Mononuclear cell (primary cell): Measurements from ENCODE around the gene TSPO. TPM values are rescaled to one million over a fixed set of nuclear protein-coding genes. Genes with fewer than 3 reads are reported as not detected.
"Not testable (repeated sequence)": the region's sequence is repeated elsewhere in the genome, so short reads cannot be mapped to it uniquely, and the experiment has no call there.

Source experiments
- H3K27me3 ChIP-seq: 2 replicates; pipeline ENCODE4 v1.6.0; 2011; ENCODE audit warnings: low read length, control low read depth; ENCODE audit not compliant: insufficient read depth
- H3K4me1 ChIP-seq: 2 replicates; pipeline ENCODE4 v1.5.1; 2011; ENCODE audit warnings: mild to moderate bottlenecking, low read length, control low read depth; ENCODE audit not compliant: insufficient read depth
- H3K4me3 ChIP-seq: 2 replicates; pipeline ENCODE4 v1.5.1; 2011; ENCODE audit warnings: mild to moderate bottlenecking, low read length, moderate library complexity
- H3K9me3 ChIP-seq: 2 replicates; pipeline ENCODE4 v1.5.1; 2011; ENCODE audit warnings: low read depth, mild to moderate bottlenecking, control low read depth, low read length
- total RNA-seq: library from RNA; depleted of rRNA; stranded (reverse); fragments of >200 nt; gene quantifications from one replicate; pipeline ENCODE4 v1.2.3, GENCODE V29; 2012

Gene TSPO
- total RNA-seq, 1 donor: 217 TPM

- not testable (repeated sequence) for H3K4me3 ChIP-seq, H3K27me3 ChIP-seq, H3K9me3 ChIP-seq
- H3K4me1 ChIP-seq: peaks cover 74% of the 10 kb centered on the region
These were observed 5.0 kb upstream of the TSPO start for GRCh38 chr22:43146332-43146731.

GRCh38 chr22:43147821-43148220, 3.5 kb upstream of the TSPO start:
- Histone ChIP-seq H3K4me3 (no peak overlapping the region), H3K4me1 (peaks cover 70% of the 10 kb centered on the region), H3K9me3 (no peaks in the 10 kb centered on the region), H3K27me3 (no peaks in the 10 kb centered on the region)

- H3K9me3 ChIP-seq: no peaks in the 10 kb centered on the region
- peaks cover 69% of the 10 kb centered on the region for H3K4me1 ChIP-seq
- no peaks in the 10 kb centered on the region for H3K27me3 ChIP-seq
- no peak overlapping the region for H3K4me3 ChIP-seq
These were observed 2.8 kb upstream of the TSPO start for GRCh38 chr22:43148581-43148980.

GRCh38 chr22:43150731-43151206, 590 bp upstream of the TSPO start:
- no peaks in the 10 kb centered on the region for H3K9me3 ChIP-seq
- peak overlapping the region; percentile 87 for H3K4me3 ChIP-seq
- H3K4me1 ChIP-seq: peaks cover 75% of the 10 kb centered on the region

GRCh38 chr22:43152003-43152356, 621 bp downstream of the TSPO start:
- Histone ChIP-seq H3K4me1 (peaks cover 74% of the 10 kb centered on the region), H3K27me3 (no peaks in the 10 kb centered on the region), H3K4me3 (peak overlapping the region; percentile 87), H3K9me3 (no peaks in the 10 kb centered on the region)

More at GRCh38 chr22:43150731-43151206, 590 bp upstream of the TSPO start:
- H3K27me3 ChIP-seq: no peaks in the 10 kb centered on the region

- Histone ChIP-seq H3K27me3 (no peaks in the 10 kb centered on the region), H3K4me3 (peak overlapping the region; percentile 87), H3K4me1 (peaks cover 72% of the 10 kb centered on the region), H3K9me3 (no peaks in the 10 kb centered on the region)
These were observed 1.2 kb downstream of the TSPO start for GRCh38 chr22:43152357-43153071.

- no peaks in the 10 kb centered on the region for H3K27me3 ChIP-seq
- H3K9me3 ChIP-seq: no peaks in the 10 kb centered on the region
- H3K4me1 ChIP-seq: peaks cover 72% of the 10 kb centered on the region
- peak overlapping the region; percentile 8 for H3K4me3 ChIP-seq
These were observed 2.5 kb downstream of the TSPO start for GRCh38 chr22:43153899-43154298.

GRCh38 chr22:43154887-43155536, 3.7 kb downstream of the TSPO start:
- H3K4me1 ChIP-seq: peaks cover 76% of the 10 kb centered on the region
- no peaks in the 10 kb centered on the region for H3K9me3 ChIP-seq
- H3K27me3 ChIP-seq: no peaks in the 10 kb centered on the region
- no peak overlapping the region for H3K4me3 ChIP-seq

GRCh38 chr22:43155789-43156188, 4.4 kb downstream of the TSPO start:
- Histone ChIP-seq H3K4me1 (peaks cover 70% of the 10 kb centered on the region), H3K9me3 (no peaks in the 10 kb centered on the region), H3K27me3 (no peaks in the 10 kb centered on the region), H3K4me3 (no peak overlapping the region)

GRCh38 chr22:43156413-43156812, 5.1 kb downstream of the TSPO start:
- no peaks in the 10 kb centered on the region for H3K27me3 ChIP-seq
- peaks cover 66% of the 10 kb centered on the region for H3K4me1 ChIP-seq
- H3K4me3 ChIP-seq: no peak overlapping the region
- H3K9me3 ChIP-seq: no peaks in the 10 kb centered on the region

GRCh38 chr22:43157874-43158546, 6.7 kb downstream of the TSPO start:
- no peaks in the 10 kb centered on the region for H3K27me3 ChIP-seq
- peaks cover 66% of the 10 kb centered on the region for H3K4me1 ChIP-seq

GRCh38 chr22:43158778-43159483, 7.6 kb downstream of the TSPO start:
- no peaks in the 10 kb centered on the region for H3K9me3 ChIP-seq
- H3K4me1 ChIP-seq: peaks cover 69% of the 10 kb centered on the region
- no peaks in the 10 kb centered on the region for H3K27me3 ChIP-seq
- H3K4me3 ChIP-seq: no peak overlapping the region

More at GRCh38 chr22:43157874-43158546, 6.7 kb downstream of the TSPO start:
- H3K9me3 ChIP-seq: no peaks in the 10 kb centered on the region
- no peak overlapping the region for H3K4me3 ChIP-seq

- Histone ChIP-seq H3K9me3 (no peaks in the 10 kb centered on the region), H3K4me3 (no peak overlapping the region), H3K4me1 (peaks cover 64% of the 10 kb centered on the region), H3K27me3 (no peaks in the 10 kb centered on the region)
These were observed 8.3 kb downstream of the TSPO start for GRCh38 chr22:43159484-43160178.

- H3K27me3 ChIP-seq: no peaks in the 10 kb centered on the region
- H3K4me3 ChIP-seq: no peak overlapping the region
- peaks cover 54% of the 10 kb centered on the region for H3K4me1 ChIP-seq
- H3K9me3 ChIP-seq: no peaks in the 10 kb centered on the region
These were observed 9.3 kb downstream of the TSPO start for GRCh38 chr22:43160497-43161126.
